Fibroblast of lung (primary cell): ENCODE measurements around the gene PTDSS2. TPM values are rescaled to one million over a fixed set of nuclear protein-coding genes. Genes with fewer than 3 reads are reported as not detected.

Source experiments
- DNase-seq, 2 donors: peaks; one replicate each; pipeline versions ENCODE4 v3.0.0 to v3.0.0-alpha.2; 2010; ENCODE audit warnings: low read depth in 2 of 2
- H2AFZ ChIP-seq: 2 replicates; pipeline ENCODE4 v1.5.1; 2012; ENCODE audit warnings: low read length, control low read depth, inconsistent platforms
- H3K27ac ChIP-seq: 2 replicates; pipeline ENCODE4 v1.5.1; 2011; ENCODE audit warnings: low read length, control low read depth; ENCODE audit not compliant: insufficient read depth
- H3K27me3 ChIP-seq: 2 replicates; pipeline ENCODE4 v1.5.1; 2011; ENCODE audit warnings: mild to moderate bottlenecking, low read length; ENCODE audit not compliant: control insufficient read depth, insufficient read depth
- H3K36me3 ChIP-seq: 2 replicates; pipeline ENCODE4 v1.5.1; 2011; ENCODE audit warnings: low read length; ENCODE audit not compliant: control insufficient read depth, insufficient read depth
- H3K4me1 ChIP-seq: 2 replicates; pipeline ENCODE4 v1.5.1; 2011; ENCODE audit warnings: low read length; ENCODE audit not compliant: control insufficient read depth, insufficient read depth; ENCODE audit errors: extremely low read depth
- H3K4me2 ChIP-seq: 2 replicates; pipeline ENCODE4 v1.5.1; 2011; ENCODE audit warnings: low read length, control low read depth; ENCODE audit not compliant: insufficient read depth; ENCODE audit errors: extremely low read depth
- H3K4me3 ChIP-seq, 4 experiments: fragments of 200-600 bp in 1 of 4; sonication (generic) in 1 of 4; replicated peaks in 1 of 4; 2 replicates each; pipeline ENCODE4 v1.5.1; 2011 to 2016; ENCODE audit warnings: low read length in 4 of 4, low read depth in 3 of 4, mild to moderate bottlenecking in 3 of 4, control low read depth in 2 of 4, inconsistent platforms in 1 of 4, mixed read lengths in 1 of 4; ENCODE audit not compliant: insufficient read depth in 1 of 4; ENCODE audit errors: control extremely low read depth in 1 of 4
- H3K79me2 ChIP-seq: 2 replicates; pipeline ENCODE4 v1.5.1; 2012; ENCODE audit warnings: mild to moderate bottlenecking, low read length, inconsistent platforms; ENCODE audit not compliant: control insufficient read depth, insufficient read depth
- H3K9ac ChIP-seq: 2 replicates; pipeline ENCODE4 v1.5.1; 2011; ENCODE audit warnings: mild to moderate bottlenecking, low read length, control low read depth; ENCODE audit not compliant: insufficient read depth
- H3K9me3 ChIP-seq: 2 replicates; pipeline ENCODE4 v1.5.1; 2012; ENCODE audit warnings: low read depth, low read length; ENCODE audit not compliant: control insufficient read depth, insufficient read depth
- H4K20me1 ChIP-seq: 2 replicates; pipeline ENCODE4 v1.5.1; 2011; ENCODE audit warnings: low read length; ENCODE audit not compliant: control insufficient read depth, insufficient read depth; ENCODE audit errors: extremely low read depth
- EZH2 ChIP-seq: IDR thresholded peaks from 2 replicates; pipeline ENCODE4 v1.5.1; 2012; ENCODE audit warnings: low read length, control low read depth, mild to moderate bottlenecking; ENCODE audit errors: missing control alignments
- polyA plus RNA-seq, 2 donors: library from polyadenylated mRNA; depleted of rRNA in 1 of 2; stranded (reverse) in 1 of 2; unstranded in 1 of 2; fragments of >200 nt; gene quantifications; 2 replicates each; pipeline ENCODE4 v1.2.1, GENCODE V29; 2011 to 2012; ENCODE audit warnings: missing spikeins in 1 of 2
- total RNA-seq: library from RNA; depleted of rRNA; stranded (reverse); fragments of >200 nt; gene quantifications from 2 replicates; pipeline ENCODE4 v1.2.1, GENCODE V29; 2014
- TF ChIP-seq, protein P1 (sequence below), 2 donors: IDR thresholded peaks in 1 of 2; conservative IDR thresholded peaks in 1 of 2; 1 replicate in 1 of 2; 2 replicates in 1 of 2; pipeline ENCODE4 v1.5.1; 2011 to 2012; ENCODE audit warnings: low read length in 2 of 2, control low read depth in 1 of 2, inconsistent platforms in 1 of 2, low read depth in 1 of 2, mild to moderate bottlenecking in 1 of 2

The PTDSS2 gene
- total and polyA plus RNA-seq, 2 donors (not counting 1 experiment from before 2014, with no cell fraction given), result 17.4 to 36.7 TPM

DNA sequence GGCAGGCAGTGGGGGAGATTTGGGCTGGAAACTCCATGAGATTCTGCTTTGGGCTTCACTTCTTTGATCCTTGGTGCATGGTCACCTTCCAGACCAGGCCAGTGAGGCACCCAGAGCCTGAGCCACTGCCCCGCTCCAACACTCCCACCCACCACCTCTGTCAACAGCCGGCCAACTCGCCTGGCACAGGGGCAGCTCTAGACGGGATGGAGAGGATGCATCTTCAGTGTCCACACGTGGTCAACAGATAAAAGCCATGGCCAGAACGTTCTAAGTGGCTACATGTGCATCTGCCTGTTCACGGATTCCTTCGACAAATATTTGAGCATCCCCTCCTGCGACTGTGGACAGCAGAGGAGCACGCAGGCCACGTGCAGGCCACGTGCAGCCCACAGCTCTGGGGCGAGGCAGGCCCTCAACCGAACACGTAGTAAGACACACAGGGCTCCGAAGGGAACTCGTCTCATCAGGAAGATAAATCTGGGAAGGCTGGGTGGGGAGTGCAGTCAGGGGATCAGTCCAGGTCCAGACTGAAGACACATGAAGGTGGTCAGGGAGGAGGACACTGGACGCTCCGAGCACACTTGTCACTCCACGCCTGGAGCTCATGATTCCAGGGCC is 88.5 kb downstream of the PTDSS2 start:
- TF ChIP-seq EZH2, result no peak
- TF ChIP-seq, protein P1, sequence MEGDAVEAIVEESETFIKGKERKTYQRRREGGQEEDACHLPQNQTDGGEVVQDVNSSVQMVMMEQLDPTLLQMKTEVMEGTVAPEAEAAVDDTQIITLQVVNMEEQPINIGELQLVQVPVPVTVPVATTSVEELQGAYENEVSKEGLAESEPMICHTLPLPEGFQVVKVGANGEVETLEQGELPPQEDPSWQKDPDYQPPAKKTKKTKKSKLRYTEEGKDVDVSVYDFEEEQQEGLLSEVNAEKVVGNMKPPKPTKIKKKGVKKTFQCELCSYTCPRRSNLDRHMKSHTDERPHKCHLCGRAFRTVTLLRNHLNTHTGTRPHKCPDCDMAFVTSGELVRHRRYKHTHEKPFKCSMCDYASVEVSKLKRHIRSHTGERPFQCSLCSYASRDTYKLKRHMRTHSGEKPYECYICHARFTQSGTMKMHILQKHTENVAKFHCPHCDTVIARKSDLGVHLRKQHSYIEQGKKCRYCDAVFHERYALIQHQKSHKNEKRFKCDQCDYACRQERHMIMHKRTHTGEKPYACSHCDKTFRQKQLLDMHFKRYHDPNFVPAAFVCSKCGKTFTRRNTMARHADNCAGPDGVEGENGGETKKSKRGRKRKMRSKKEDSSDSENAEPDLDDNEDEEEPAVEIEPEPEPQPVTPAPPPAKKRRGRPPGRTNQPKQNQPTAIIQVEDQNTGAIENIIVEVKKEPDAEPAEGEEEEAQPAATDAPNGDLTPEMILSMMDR (conservative IDR thresholded peaks at IDR 0.05 in 1 of 2, IDR thresholded peaks at IDR 0.05 in 1 of 2; ENCODE audit: low read depth in 1 of 2, low read length in 2 of 2), result no peak
- no peak for DNase-seq
- Histone ChIP-seq H3K27me3 (no peaks in the 10 kb centered on the region), H3K36me3 (peaks cover 2% of the 10 kb centered on the region), H3K4me3 (no peak overlapping the region), H2AFZ (no peak overlapping the region), H3K9me3 (no peaks in the 10 kb centered on the region), H3K9ac (no peak overlapping the region), H3K79me2 (peaks cover 12% of the 10 kb centered on the region), H3K27ac (no peak overlapping the region), H4K20me1 (no peaks in the 10 kb centered on the region), H3K4me2 (no peak overlapping the region), H3K4me1 (no peaks in the 10 kb centered on the region)

DNA sequence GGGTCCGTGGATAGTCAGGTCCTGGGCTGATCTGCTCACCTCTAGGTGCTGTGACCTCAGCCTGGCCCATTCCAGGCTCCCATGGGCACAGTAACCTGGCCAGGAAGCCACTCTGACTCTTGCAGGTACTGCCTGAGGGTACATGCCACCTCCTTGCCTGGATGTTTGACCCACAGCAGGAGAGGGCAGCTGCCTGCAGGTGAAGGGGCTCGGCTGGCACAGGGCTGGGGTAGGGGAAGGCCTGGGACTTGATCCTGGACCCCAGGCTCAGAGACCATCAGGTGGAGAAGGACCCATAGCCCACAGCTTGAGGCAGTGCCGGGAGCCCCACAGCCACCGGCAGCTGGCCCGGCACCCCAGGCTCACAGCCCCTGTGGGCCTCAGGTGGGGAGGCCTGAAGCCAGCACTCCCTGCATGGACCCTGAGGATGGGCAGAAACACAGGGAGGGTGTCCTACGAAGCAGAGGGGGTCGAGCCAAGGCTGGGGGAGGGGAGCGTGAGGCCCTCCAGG is 89.9 kb downstream of the PTDSS2 start:
- no peaks in the 10 kb centered on the region for H3K79me2 ChIP-seq
- H3K9me3 ChIP-seq, result no peaks in the 10 kb centered on the region
- H3K4me3 ChIP-seq, result no peak overlapping the region
- H3K9ac ChIP-seq, result no peak overlapping the region
- H3K4me1 ChIP-seq, result no peaks in the 10 kb centered on the region
- H2AFZ ChIP-seq, result no peak overlapping the region
- no peaks in the 10 kb centered on the region for H3K36me3 ChIP-seq
- TF ChIP-seq, protein P1 (conservative IDR thresholded peaks at IDR 0.05 in 1 of 2, IDR thresholded peaks at IDR 0.05 in 1 of 2; ENCODE audit: low read depth in 1 of 2, low read length in 2 of 2), result no peak
- no peaks in the 10 kb centered on the region for H4K20me1 ChIP-seq
- no peak overlapping the region for H3K27ac ChIP-seq
- no peaks in the 10 kb centered on the region for H3K27me3 ChIP-seq
- no peak for DNase-seq
- H3K4me2 ChIP-seq, result no peak overlapping the region

Other genes starting within 250 kb of the PTDSS2 start
- gene BET1L, start 242.9 kb upstream of the PTDSS2 start, total RNA-seq, result 17.2 and 21.1 TPM in 2 replicates
- 63.5 and 70.2 TPM in 2 replicates for gene BET1L, start 242.9 kb upstream of the PTDSS2 start, polyA plus RNA-seq
- 153 and 230 TPM in 2 replicates for gene RIC8A, start 242.6 kb upstream of the PTDSS2 start, total RNA-seq
- 106 and 128 TPM in 2 replicates for gene RIC8A, start 242.6 kb upstream of the PTDSS2 start, polyA plus RNA-seq
- 8.8 and 9.5 TPM in 2 replicates for gene SIRT3, start 213.9 kb upstream of the PTDSS2 start, total RNA-seq
- gene SIRT3, start 213.9 kb upstream of the PTDSS2 start, polyA plus RNA-seq, result 10.2 and 11.0 TPM in 2 replicates
- 81.4 and 106 TPM in 2 replicates for gene PSMD13, start 213.3 kb upstream of the PTDSS2 start, total RNA-seq
- gene PSMD13, start 213.3 kb upstream of the PTDSS2 start, polyA plus RNA-seq, result 147 and 178 TPM in 2 replicates
- gene NLRP6, start 171.9 kb upstream of the PTDSS2 start, total RNA-seq, result not detected in 2 replicates
- not detected in 2 replicates for gene NLRP6, start 171.9 kb upstream of the PTDSS2 start, polyA plus RNA-seq
- gene PGGHG, start 161.2 kb upstream of the PTDSS2 start, total RNA-seq, result 8.4 and 8.5 TPM in 2 replicates
- gene PGGHG, start 161.2 kb upstream of the PTDSS2 start, polyA plus RNA-seq, result 3.1 and 4.6 TPM in 2 replicates
- gene IFITM5, start 150.8 kb upstream of the PTDSS2 start, total RNA-seq, result 0.50 TPM in 1 of 2 replicates, not detected in the other
- gene IFITM5, start 150.8 kb upstream of the PTDSS2 start, polyA plus RNA-seq, result not detected in 2 replicates
- gene IFITM2, start 142.5 kb upstream of the PTDSS2 start, total RNA-seq, result 51.2 and 96.8 TPM in 2 replicates
- gene IFITM2, start 142.5 kb upstream of the PTDSS2 start, polyA plus RNA-seq, result 434 and 714 TPM in 2 replicates
- gene IFITM1, start 136.2 kb upstream of the PTDSS2 start, total RNA-seq, result 21.1 and 41.6 TPM in 2 replicates
- gene IFITM1, start 136.2 kb upstream of the PTDSS2 start, polyA plus RNA-seq, result 54.9 and 93.0 TPM in 2 replicates
- gene IFITM3, start 129.4 kb upstream of the PTDSS2 start, total RNA-seq, result 74.1 and 76.0 TPM in 2 replicates
- 482 and 876 TPM in 2 replicates for gene IFITM3, start 129.4 kb upstream of the PTDSS2 start, polyA plus RNA-seq
- gene B4GALNT4, start 80.8 kb upstream of the PTDSS2 start, total RNA-seq, result 1.5 and 1.8 TPM in 2 replicates
- 1.4 and 3.8 TPM in 2 replicates for gene B4GALNT4, start 80.8 kb upstream of the PTDSS2 start, polyA plus RNA-seq
- 0.26 and 0.83 TPM in 2 replicates for gene PKP3, start 56.1 kb upstream of the PTDSS2 start, total RNA-seq
- 0.17 and 0.24 TPM in 2 replicates for gene PKP3, start 56.1 kb upstream of the PTDSS2 start, polyA plus RNA-seq
- gene SIGIRR, start 35.3 kb upstream of the PTDSS2 start, total RNA-seq, result 13.4 and 16.7 TPM in 2 replicates
- gene SIGIRR, start 35.3 kb upstream of the PTDSS2 start, polyA plus RNA-seq, result 8.9 and 10.5 TPM in 2 replicates
- gene ANO9, start 8.3 kb upstream of the PTDSS2 start, total RNA-seq, result not detected in 2 replicates
- gene ANO9, start 8.3 kb upstream of the PTDSS2 start, polyA plus RNA-seq, result not detected in 2 replicates
- gene RNH1, start 57.0 kb downstream of the PTDSS2 start, total RNA-seq, result 502 and 561 TPM in 2 replicates
- gene RNH1, start 57.0 kb downstream of the PTDSS2 start, polyA plus RNA-seq, result 102 and 140 TPM in 2 replicates
- 46.7 and 58.5 TPM in 2 replicates for gene HRAS, start 85.3 kb downstream of the PTDSS2 start, total RNA-seq
- 51.7 and 69.3 TPM in 2 replicates for gene HRAS, start 85.3 kb downstream of the PTDSS2 start, polyA plus RNA-seq
- 0.77 and 1.3 TPM in 2 replicates for gene LRRC56, start 87.2 kb downstream of the PTDSS2 start, total RNA-seq
- 0.26 and 0.28 TPM in 2 replicates for gene LRRC56, start 87.2 kb downstream of the PTDSS2 start, polyA plus RNA-seq
- gene LMNTD2, start 110.5 kb downstream of the PTDSS2 start, total RNA-seq, result 0.17 and 0.26 TPM in 2 replicates
- gene LMNTD2, start 110.5 kb downstream of the PTDSS2 start, polyA plus RNA-seq, result 0.05 and 0.08 TPM in 2 replicates
- 1.5 and 2.8 TPM in 2 replicates for gene RASSF7, start 110.7 kb downstream of the PTDSS2 start, total RNA-seq
- 1.4 and 1.6 TPM in 2 replicates for gene RASSF7, start 110.7 kb downstream of the PTDSS2 start, polyA plus RNA-seq
- gene PHRF1, start 126.2 kb downstream of the PTDSS2 start, total RNA-seq, result 16.8 and 18.7 TPM in 2 replicates
- gene PHRF1, start 126.2 kb downstream of the PTDSS2 start, polyA plus RNA-seq, result 5.9 and 9.7 TPM in 2 replicates
- 9.1 and 11.3 TPM in 2 replicates for gene IRF7, start 165.7 kb downstream of the PTDSS2 start, total RNA-seq
- gene IRF7, start 165.7 kb downstream of the PTDSS2 start, polyA plus RNA-seq, result 1.3 and 1.6 TPM in 2 replicates
- not detected in 2 replicates for gene CDHR5, start 174.7 kb downstream of the PTDSS2 start, total RNA-seq
- not detected in 2 replicates for gene CDHR5, start 174.7 kb downstream of the PTDSS2 start, polyA plus RNA-seq
- not detected in 2 replicates for gene SCT, start 176.9 kb downstream of the PTDSS2 start, total RNA-seq
- gene SCT, start 176.9 kb downstream of the PTDSS2 start, polyA plus RNA-seq, result not detected in 2 replicates
- 0.17 TPM in 1 of 2 replicates, not detected in the other for gene DRD4, start 187.0 kb downstream of the PTDSS2 start, total RNA-seq
- gene DRD4, start 187.0 kb downstream of the PTDSS2 start, polyA plus RNA-seq, result not detected in 2 replicates
- gene DEAF1, start 244.9 kb downstream of the PTDSS2 start, total RNA-seq, result 28.2 and 38.3 TPM in 2 replicates
- 9.7 and 14.4 TPM in 2 replicates for gene DEAF1, start 244.9 kb downstream of the PTDSS2 start, polyA plus RNA-seq
- gene TMEM80, start 245.5 kb downstream of the PTDSS2 start, total RNA-seq, result 7.4 and 10.6 TPM in 2 replicates
- 8.0 and 15.3 TPM in 2 replicates for gene TMEM80, start 245.5 kb downstream of the PTDSS2 start, polyA plus RNA-seq